Measurements from ENCODE around the gene SNAPIN.
A peak's percentile ranks its signal among the peaks of the same experiment; 100 is the strongest.
"Not testable (repeated sequence)": the region's sequence is repeated elsewhere in the genome, so short reads cannot be mapped to it uniquely, and the experiment has no call there.

Gene SNAPIN

GRCh38 chr1:153626904-153627714, 31.4 kb upstream of the SNAPIN start, which contains the start of gene S100A13:
Gene S100A13, minus strand, starts transcription at chr1:153627505. Its CDS starts 1,033 bp downstream, at chr1:153626472.
- DNase-seq: peak; percentile 96 to 98

- no peak for DNase-seq
These were observed 30.5 kb upstream of the SNAPIN start, which contains the start of gene S100A1 for GRCh38 chr1:153627715-153628626. Gene S100A1, plus strand, starts transcription at chr1:153628434. Its CDS starts 2,088 bp downstream, at chr1:153630522.

- no peak for DNase-seq
These were observed 29.7 kb upstream of the SNAPIN start for GRCh38 chr1:153628638-153629342.

- no peak for DNase-seq
These were observed 29.2 kb upstream of the SNAPIN start for GRCh38 chr1:153629343-153629665.

GRCh38 chr1:153629971-153630370, 28.5 kb upstream of the SNAPIN start:
- DNase-seq: no peak

DNA sequence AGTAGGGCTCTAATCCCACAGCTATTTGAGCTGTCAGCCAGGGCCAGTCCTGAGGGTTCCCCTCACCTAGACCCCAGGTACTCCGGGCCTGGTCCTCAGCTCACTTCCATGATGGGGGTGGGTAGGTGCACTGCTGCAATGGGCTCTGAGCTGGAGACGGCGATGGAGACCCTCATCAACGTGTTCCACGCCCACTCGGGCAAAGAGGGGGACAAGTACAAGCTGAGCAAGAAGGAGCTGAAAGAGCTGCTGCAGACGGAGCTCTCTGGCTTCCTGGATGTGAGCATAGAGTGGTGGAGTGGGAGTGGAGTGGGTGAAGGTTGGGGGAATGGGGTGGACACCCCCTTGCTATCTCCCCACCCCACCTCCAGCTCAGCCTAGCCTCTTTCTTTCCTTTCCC, 28.1 kb upstream of the SNAPIN start:
- DNase-seq: no peak

DNA sequence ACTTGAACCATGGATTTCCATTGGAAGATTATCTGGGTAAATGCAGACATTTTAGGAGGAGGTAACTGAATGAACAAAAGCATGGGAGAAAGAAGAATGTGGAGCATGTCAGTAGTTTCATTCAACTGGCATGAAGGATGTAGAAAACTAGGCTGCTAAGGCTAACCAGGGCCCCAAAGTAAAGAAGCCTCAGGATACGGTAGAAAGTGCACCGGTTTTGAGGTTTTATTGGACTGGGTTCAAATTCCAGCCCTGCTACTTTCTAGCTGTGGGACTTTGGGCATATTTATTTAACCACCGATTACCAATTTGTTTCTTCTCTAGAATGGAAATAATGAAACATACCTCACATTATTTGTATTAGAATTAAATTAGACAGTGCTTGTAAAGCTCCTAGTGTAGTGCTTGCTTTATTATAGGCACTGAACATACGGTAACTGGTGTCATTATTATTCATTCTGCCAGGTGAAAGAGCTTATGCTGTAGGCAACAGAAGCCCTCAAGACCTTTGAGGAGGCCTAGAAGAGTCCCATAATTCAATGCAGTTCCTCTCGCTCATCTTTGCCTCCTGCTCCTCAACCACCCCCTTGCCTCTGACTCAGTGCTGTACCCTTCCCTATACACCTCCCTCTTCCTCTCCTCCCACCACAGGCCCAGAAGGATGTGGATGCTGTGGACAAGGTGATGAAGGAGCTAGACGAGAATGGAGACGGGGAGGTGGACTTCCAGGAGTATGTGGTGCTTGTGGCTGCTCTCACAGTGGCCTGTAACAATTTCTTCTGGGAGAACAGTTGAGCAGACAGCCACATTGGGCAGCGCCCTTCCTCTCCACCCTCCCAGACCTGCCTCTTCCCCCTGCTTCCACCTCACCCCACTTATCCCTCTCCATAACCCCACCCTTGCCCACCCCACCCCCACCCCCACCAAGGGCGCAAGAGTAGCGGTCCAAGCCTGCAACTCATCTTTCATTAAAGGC, 27.2 kb upstream of the SNAPIN start:
- DNase-seq: no peak

DNA sequence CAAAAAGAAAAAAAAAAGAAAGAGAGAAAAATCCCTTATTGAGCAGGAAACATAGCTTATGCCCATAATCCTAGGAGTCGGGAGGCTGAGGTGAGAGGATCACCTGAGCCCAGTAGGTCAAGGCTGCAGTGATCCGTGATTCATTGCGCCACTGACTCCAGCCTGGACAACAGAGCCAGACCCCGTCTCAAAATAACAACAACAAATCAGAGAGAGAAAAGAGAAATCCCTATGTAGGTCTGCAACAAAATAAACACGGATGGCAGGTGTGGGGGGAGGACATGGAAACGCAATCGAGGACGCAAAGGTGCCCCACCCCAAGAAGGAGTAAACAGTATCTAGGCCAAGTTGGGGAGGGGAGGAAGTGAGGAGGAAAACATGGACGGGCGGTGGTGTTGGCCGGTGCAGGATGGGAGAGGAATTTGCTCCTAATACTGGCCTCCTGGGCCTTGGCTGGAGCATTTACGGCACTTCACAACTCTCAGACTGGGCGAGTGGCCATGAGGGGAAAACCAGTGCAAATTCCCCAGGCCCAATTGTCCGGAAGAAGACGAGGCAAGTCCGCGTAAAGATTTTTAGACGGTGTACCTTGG, 25.2 kb upstream of the SNAPIN start:
- peak in 1 of 2 experiments; percentile 78 for DNase-seq

DNA sequence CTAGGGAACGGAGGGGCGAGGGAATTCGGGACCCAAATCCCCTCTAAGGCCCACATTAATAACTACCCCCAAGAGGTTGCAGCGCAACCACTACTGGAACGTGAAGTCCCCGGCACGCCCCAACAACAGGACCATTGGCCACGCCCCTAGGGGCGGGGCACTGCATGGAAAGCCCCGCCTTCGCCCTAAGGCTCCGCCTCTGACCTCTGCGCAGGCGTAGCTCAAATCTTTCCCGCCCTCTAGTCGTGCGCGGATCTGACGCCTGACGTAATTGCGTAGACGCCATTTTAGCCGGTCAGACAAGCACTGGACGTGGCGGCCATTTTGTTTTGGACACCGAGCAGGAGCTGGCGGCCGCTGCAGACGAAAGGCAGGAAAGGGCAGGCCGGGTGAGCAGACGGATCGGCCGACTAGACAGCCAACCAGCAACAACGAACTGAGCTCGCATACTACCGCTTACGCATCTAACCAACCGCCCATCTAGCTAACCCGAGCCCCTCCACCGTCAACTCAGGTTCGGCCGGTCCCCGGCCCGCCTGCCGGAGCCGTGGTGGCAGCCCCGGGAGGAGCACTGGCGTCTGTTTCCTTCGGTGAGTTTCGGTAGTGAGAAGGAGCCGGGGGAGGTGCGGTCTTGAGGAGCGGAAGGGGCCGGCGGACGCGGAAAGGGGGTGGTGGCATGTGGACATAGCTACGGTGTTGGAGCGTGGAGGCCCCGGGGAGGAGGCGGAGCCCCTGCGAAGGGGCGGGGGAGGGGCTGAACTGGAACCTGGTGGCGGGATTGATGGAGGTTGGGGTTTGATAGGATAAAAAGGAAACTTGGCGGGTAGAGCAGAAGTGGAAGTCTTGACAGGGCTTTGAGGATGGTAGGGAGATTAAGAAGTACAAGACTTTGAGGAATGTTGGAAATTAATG, 24.5 kb upstream of the SNAPIN start, which contains the start of gene CHTOP:
Gene CHTOP, plus strand, starts transcription at position 313 of the 912 bp plus-strand sequence. CDS start 2,523 bp downstream, outside the sequence.
- DNase-seq: peak; percentile 100

DNA sequence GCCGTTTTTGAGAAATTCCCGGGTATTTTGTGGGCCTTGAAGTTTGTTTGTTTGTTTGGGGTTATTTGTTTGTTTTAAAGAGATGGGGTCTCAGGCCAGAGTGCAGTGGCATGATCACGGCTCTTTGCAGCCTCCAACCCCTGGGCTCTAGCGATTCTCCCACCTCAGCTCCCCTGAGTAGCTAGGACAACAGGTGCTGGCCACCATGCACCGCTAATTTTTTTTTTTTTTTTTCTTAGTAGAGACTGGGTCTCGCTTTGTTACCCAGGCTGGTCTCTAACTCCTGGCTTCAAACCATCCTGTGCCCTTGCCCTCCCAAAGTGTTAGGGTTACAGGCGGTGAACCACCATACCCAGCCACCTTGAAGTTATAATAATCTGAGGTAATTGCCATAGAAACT, 22.6 kb upstream of the SNAPIN start:
- DNase-seq: no peak

- no peak for DNase-seq
These were observed 22.2 kb upstream of the SNAPIN start for GRCh38 chr1:153636312-153636711.

- DNase-seq: no peak
These were observed 20.2 kb upstream of the SNAPIN start for GRCh38 chr1:153638261-153638660.

GRCh38 chr1:153639280-153639679, 19.2 kb upstream of the SNAPIN start:
- no peak for DNase-seq

GRCh38 chr1:153640213-153640612, 18.3 kb upstream of the SNAPIN start:
- DNase-seq: not testable (repeated sequence)

- DNase-seq: no peak
These were observed 17.6 kb upstream of the SNAPIN start for GRCh38 chr1:153640861-153641260.

DNA sequence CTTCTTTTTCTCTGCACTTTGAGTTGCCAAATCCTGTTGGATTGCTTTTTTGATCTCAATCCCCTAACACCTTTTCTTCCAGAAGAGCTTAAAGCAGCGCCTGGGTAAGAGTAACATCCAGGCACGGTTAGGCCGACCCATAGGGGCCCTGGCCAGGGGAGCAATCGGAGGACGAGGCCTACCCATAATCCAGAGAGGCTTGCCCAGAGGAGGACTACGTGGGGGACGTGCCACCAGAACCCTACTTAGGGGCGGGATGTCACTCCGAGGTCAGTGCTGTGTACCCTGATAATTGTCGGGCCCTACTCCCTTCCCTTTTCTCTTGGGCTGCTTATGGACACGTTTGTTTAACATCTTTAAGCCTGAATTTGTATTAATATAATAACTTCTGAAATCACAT, 16.3 kb upstream of the SNAPIN start:
- no peak for DNase-seq

DNA sequence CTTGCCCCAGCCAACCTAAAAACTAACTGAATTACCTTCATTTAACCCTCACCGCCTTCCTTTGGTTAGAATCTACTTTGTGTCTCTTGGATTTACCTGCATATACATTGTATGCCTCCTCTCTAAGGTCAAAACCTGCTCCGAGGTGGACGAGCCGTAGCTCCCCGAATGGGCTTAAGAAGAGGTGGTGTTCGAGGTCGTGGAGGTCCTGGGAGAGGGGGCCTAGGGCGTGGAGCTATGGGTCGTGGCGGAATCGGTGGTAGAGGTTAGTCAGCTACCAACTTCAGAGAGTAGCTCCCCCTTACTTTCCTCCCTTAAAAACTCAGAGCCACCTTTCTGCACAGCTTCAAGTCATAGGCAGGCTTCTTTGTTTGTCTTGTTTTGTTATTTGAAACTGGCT, 15.4 kb upstream of the SNAPIN start:
- DNase-seq: no peak

- DNase-seq: no peak
These were observed 14.7 kb upstream of the SNAPIN start for GRCh38 chr1:153643816-153644215.

DNA sequence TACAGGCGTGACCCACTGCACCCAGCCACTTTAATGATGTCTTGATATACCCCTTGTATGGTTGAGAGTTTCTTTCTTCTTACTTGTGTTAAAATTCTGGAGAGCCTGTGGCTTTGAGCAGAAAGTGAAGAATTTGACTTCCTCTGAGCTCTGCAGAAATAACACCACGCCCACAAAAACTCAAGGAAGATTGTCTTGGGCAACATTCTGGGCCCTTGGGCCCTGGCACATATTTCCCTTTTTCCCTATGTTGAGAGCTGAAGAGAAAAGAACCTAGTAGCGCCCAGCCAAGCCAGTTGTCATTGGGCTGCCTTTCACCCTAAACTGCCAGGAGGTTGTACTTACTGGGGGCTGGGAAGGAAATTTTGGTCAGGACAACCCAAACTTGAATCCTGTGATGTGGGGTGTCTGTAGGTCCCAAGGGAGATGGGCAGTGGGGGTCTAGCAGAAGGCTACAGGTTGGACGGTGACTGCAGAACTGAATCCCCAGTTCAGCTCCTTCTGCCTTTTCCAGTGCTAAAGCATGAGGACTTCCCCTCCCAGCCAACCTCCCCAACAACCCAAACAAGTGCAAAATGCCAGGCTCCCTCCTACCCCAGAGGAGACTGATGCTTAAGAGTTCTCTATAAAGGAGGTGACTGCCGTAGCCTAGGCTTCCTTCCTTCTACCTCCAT, 11.7 kb upstream of the SNAPIN start:
- DNase-seq: no peak

GRCh38 chr1:153647346-153647714, 11.2 kb upstream of the SNAPIN start:
- no peak for DNase-seq
